DMS 273 (cell line): Measurements from ENCODE around the gene SLMAP.

Experiments used
- DNase-seq: peaks from one replicate; lab custom pipeline; 2025; ENCODE audit not compliant: unreplicated experiment; lab: John Stamatoyannopoulos, UW

Gene SLMAP

GRCh38 chr3:57755741-57756527 lies at the start of gene SLMAP:
TSS of gene SLMAP (plus strand) at chr3:57756309. CDS start at chr3:57757652, 1,343 bp downstream.
- peak; percentile 97 for DNase-seq

GRCh38 chr3:57706462-57706861 lies 49.6 kb upstream of the SLMAP start:
- no peak for DNase-seq

GRCh38 chr3:57709031-57709430 lies 47.1 kb upstream of the SLMAP start:
- DNase-seq, result no peak

GRCh38 chr3:57709559-57709958 lies 46.5 kb upstream of the SLMAP start:
- DNase-seq, result no peak

DNA sequence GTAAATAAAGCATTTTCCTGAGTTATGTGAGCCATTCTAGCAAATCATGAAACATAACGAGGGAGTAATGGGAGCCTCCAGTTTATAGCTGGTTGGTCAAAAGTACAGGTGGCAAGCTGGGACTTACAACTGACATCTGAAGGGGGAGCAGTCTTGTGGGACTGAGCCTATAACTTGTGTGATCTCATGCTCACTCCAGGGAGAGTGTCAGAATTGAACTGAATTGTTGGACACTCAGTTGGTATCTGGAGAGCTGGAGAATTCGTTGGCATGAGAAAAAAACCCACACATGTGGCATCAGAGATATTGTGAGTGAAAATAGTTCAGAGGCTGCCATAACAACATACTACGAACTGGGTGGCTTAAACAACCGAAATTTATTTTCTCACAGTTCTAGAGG lies 40.4 kb upstream of the SLMAP start:
- DNase-seq, result no peak

DNA sequence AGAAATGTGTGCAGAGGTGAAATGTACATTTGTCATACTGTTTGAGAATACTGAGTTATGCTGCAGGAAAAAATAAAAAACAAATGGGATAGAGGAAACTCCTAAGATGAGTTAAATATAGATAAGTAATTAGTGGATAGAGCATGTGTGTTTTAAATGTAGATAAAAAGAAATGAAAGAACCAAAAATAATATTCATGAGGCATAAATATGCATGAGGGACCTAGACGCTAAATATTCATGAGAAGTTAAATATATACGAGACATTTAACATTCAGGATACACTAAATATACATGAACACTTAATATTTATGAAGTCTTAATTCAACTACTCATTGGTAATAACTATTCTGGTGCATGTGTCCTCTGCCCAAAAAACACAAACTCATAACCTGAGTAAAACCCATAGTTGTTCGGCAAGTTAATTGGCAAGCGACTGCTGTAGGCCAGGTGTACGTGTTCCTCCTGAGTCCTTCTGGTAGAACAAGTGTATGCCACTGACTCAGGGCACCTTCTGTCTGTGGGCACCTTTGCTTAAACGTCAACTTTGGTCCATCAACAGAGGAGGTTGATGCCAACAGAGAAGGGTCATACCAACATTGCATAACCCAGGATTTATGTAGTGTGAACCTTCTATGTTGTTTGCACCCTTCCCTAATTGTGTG lies 38.8 kb upstream of the SLMAP start:
- DNase-seq, result peak; percentile 8

DNA sequence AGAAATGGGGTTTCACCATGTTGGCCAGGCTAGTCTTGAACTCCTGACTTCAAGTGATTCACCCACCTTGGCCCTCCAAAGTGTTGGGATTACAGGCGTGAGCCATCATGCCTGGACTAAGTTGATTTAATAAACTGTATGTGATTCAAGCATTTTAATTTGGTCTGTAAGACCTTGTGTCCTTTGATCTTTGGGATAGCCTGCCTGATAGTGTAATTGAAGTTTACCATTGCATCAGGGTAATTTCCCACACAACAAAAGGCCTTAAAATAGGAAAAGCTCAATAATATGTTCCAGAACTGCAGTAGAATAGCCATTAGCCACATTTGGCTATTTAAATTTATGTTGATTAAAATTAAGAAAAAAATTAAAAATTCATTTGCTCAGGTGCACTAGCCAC lies 38.0 kb upstream of the SLMAP start:
- no peak for DNase-seq

DNA sequence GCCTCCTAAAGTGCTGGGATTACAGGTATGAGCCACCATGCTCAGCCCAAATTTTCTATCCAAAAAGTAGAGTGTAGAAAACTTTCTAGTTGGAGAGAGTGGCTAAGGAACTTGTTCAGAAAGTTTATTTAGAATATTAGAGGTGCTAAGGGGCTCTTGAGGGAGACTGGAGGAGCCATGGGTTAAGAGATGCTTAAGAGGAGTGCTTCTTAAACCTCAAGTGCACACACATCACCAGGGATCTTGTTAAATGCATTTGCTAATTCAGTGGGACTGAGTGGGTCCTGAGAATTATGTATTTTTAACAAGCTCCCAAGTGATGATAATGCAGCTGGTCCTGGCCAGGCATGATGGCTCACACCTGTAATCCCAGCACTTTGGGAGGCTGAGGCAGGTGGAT lies 29.7 kb upstream of the SLMAP start:
- no peak for DNase-seq

DNA sequence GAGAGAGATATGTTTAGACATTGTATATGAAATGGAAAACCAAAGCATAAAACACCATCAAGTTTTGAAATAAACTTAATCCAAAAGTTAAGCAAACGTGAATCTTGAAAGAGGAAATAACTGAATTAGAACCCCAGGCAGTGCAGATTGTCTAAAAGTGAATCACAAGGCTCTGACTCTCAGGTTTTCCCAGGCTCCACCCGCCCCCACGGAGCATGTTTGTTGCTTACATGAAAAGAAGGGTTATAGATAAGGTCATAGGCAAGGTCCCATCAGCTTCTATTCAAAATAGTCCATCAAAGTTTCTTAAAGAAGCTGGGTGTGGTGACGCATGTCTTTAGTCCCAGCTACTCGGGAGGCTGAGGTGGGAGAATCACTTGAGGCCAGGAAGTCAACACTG lies 29.0 kb upstream of the SLMAP start:
- DNase-seq, result no peak

DNA sequence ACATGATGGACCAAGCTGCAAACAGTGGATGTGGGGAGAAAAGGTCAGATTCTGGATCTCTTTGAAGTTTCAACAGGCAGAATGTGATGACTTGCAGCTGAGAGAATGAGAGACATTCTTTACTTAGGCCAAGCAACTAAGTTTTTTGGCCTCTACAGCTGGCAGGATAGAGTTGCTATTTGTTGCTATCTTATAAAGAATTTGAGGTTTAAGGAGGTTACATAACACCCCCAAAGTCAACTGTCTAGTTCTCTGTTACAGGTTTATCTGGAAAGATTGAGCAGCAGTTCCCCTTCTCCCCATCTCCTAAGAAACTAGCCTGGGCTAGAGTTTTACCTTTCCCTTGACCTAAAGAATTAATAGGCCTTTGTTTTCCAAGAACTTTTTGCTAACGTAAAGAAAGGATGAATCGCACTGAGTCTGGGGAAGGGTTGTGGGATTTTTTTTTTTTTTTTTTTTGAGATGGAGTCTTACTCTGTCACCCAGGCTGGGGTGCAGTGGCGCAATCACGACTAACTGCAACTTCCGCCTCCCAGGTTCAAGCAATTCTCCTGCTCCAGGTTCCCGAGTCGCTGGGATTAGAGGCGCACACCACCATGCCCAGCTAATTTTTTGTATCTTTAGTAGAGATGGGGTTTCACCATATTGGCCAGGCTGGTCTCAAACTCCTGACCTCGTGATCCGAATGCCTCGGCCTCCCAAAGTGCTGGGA lies 26.6 kb upstream of the SLMAP start:
- DNase-seq, result no peak

DNA sequence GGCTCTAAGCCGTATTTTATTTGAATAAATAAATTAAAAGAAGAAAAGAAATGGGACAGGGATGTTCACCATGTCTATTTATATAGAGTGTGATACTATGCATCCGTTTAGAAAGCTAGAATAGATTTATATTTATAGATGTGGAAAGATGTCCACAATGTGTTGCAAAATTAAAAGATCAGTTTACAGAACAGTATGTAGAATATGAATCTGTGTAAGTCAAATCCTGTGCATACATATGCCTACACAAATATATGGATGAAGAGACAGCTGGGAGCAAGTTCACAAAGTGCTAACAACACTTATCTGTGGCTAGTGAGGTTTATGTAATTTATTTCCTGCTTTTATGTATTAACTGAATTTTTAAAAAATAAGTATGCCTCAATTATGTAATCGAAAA lies 25.4 kb upstream of the SLMAP start:
- DNase-seq, result no peak

- no peak for DNase-seq
Measured at GRCh38 chr3:57731311-57731710, 24.8 kb upstream of the SLMAP start.

DNA sequence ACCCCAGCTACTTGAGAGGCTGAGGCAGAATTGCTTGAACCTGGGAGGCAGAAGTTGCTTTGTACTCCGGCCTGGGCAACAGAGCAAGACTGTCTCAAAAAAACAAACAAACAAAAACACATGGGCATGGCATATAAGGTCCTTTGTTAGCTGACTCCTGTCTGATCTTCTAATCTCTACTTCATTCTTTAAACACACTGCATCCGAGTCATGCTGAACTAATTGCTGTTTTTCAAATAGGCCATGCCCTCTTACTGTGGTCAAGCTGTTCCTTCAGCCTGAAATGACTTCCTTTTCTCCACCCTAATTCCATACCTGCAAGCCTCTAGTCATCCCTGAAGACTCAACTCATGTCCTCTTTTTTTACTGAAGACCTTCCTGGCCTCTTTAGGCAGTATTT lies 22.3 kb upstream of the SLMAP start:
- no peak for DNase-seq

DNA sequence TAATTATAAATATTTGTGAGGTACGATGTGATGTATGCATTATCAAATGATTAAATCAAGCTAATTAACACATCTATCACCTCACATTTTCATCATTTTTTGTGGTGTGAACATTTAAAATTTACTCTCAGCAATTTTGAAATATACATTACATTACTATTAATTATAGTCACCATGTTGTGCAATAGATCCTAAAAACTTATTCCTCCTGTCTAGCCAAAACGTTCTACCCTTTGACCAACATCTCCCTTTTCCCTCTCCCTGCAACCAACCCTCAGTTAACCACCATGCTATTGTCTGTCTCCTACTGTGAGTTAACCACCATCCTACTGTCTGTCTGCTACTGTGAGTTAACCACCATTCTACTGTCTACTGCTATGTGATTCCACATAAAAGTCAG lies 20.7 kb upstream of the SLMAP start:
- DNase-seq, result no peak

DNA sequence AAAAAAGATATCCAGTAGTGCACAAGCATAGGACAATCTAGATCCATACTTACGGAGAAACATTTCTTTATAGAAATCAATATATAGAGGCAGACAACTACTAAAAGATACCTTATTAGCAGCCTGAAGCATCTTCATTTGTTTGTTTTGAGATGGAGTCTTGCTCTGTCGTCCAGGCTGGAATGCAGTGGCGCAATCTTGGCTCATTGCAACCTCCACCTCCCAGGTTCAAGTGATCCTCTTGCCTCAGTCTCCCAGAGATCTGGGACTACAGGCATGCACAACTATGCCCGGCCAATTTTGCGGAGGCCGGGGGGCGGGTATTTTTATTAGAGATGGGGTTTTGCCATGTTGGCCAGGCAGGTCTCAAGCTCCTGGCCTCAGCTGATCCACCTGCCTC lies 18.3 kb upstream of the SLMAP start:
- no peak for DNase-seq

GRCh38 chr3:57738391-57738790 lies 17.7 kb upstream of the SLMAP start:
- DNase-seq, result no peak

- DNase-seq, result no peak
Measured at GRCh38 chr3:57740027-57740426, 16.1 kb upstream of the SLMAP start.

DNA sequence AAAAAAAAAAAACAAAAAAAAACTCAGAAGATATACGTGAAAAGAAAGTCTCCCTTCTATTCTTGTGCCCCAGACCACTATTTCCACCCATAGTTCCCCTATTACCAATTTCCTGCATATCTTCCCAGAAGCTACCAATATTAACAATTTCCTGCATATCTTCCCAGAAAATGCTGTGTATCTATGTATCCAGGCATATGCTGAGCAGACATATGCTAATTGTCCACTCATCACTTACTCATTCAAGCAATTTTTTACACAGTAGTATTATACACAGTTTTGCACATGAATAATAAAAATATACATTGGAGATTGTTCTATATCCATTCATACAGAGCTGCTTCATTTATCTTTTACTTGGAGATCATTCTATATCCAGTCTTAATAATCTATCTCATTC lies 12.6 kb upstream of the SLMAP start:
- DNase-seq, result no peak

GRCh38 chr3:57745101-57745500 lies 11.0 kb upstream of the SLMAP start:
- DNase-seq, result no peak

GRCh38 chr3:57746156-57747010 lies 9.7 kb upstream of the SLMAP start:
- peak; percentile 27 for DNase-seq

DNA sequence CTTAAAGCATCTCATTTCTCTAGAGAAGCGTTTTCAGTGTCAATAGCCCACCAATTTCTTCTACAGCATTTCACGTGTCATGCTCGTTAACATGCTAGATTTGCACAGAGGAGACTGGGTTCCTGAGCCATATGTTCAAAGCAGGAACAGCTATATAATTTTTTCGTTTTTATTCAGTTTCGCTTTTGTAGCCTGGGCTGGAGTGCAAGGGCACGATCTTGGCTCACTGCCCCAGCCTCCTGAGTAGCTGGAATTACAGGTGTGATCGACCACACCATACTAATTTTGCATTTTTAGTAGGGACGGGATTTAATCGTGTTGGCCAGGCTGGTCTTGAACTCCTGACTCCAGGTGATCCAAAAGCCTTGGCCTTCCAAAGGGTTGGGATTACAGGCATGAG lies 6.6 kb upstream of the SLMAP start:
- DNase-seq, result no peak
